ENCODE measurements around the gene LRP6.

LRP6 gene

DNA sequence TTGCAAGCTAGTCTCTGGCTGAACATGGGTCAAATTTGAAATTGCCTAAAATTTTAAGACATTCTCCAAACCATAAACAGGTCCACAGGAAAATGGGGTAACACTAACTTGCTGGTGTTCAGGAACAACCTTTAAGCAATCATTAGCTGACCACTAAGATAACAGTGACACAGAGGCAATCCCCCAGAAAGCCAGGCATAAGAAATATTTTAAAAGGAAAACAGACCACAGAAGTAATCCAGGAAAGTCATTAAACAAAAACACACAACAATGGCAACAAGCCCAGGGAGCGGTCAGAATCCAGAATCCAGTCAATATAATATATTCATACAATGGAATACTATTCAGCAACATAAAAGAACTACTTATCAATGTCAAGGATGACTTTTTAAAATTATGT lies 59.1 kb downstream of the LRP6 start:
- no CpG with 5 or more reads among the region's 1 CpG for WGBS, 2 donors (ENCODE audit: extremely low coverage in 2 of 2, insufficient read length in 2 of 2, insufficient replicate concordance in 1 of 2)
- no peak overlapping the region for H4K91ac ChIP-seq (ENCODE audit: low read depth, low read length, poor library complexity)

DNA sequence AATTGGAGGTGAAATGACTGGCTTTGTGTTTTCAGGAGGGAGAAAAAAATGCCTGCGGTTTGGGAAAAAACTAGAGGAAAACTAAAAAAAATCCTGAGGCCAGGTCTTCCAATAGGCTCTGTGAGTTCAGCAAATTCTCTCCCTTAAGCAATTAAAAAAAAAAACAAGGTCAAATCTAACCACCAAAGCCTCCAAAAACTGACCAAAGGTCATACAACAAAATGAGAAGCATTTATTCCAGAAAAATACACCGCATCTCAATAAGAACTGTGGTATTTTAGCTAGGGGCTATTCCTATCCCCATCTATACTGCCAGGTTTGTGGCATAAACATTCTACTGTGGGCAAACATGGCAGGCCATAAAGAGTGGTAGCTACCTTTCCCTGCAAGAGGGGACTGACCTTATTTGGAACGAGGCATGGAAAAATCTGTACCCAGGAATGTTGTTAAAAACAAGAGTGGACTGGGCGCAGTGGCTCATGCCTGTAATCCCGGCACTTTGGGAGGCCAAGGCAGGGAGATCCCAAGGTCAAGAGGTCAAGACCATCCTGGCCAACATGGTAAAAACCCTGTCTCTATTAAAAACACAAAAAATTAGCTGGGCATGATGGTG lies 60.0 kb downstream of the LRP6 start:
- Histone ChIP-seq H3K4me3 (ENCODE audit: low read length in 2 of 2) (no peak overlapping the region), H3K4me1 (ENCODE audit: control insufficient read depth in 2 of 2, insufficient read depth in 1 of 2, low read depth in 1 of 2, low read length in 2 of 2) (no peaks in the 10 kb centered on the region), H3K18ac (ENCODE audit: low read length) (no peak overlapping the region), H2BK15ac (ENCODE audit: low read length) (no peak overlapping the region), H3K27me3 (ENCODE audit: control insufficient read depth in 3 of 3, insufficient read depth in 3 of 3, low read depth in 1 of 3, low read length in 3 of 3) (no peaks in the 10 kb centered on the region), H2BK12ac (ENCODE audit: low read length) (no peak overlapping the region), H3K9me3 (replicated peaks in 1 of 2; ENCODE audit: control insufficient read depth in 2 of 2, insufficient read depth in 1 of 2, low read depth in 1 of 2, low read length in 2 of 2) (peaks cover 0 to 6% of the 10 kb centered on the region in 2 donors), H3K36me3 (replicated peaks in 1 of 2; ENCODE audit: control insufficient read depth in 2 of 2, insufficient read depth in 2 of 2, low read length in 2 of 2) (peaks cover 2 to 22% of the 10 kb centered on the region in 2 donors), H3K23ac (ENCODE audit: low read depth, low read length, poor library complexity) (no peak overlapping the region), H2BK120ac (ENCODE audit: low read depth, low read length) (no peak overlapping the region), H3K4ac (ENCODE audit: low read length) (no peak overlapping the region), H2BK5ac (ENCODE audit: low read length) (no peak overlapping the region), H2AFZ (ENCODE audit: low read length) (no peak overlapping the region), H4K91ac (ENCODE audit: low read depth, low read length, poor library complexity) (no peak overlapping the region), H3K9ac (ENCODE audit: low read depth, low read length, poor library complexity) (no peak overlapping the region), H2AK5ac (ENCODE audit: low read depth, low read length) (no peak overlapping the region), H3K27ac (replicated peaks; ENCODE audit: low read length) (no peak overlapping the region), H3K79me1 (ENCODE audit: low read depth, low read length) (peaks cover 4% of the 10 kb centered on the region), H4K8ac (ENCODE audit: low read depth, low read length) (no peak overlapping the region), H3K14ac (ENCODE audit: low read length) (no peak overlapping the region), H3K4me2 (ENCODE audit: insufficient read depth, low read length, poor library complexity, severe bottlenecking) (no peak overlapping the region)
- 100% methylated on average over 1 of the region's 5 CpGs; no CpG with 5 or more reads in 1 of the 2 donors for WGBS, 2 donors (ENCODE audit: extremely low coverage in 2 of 2, insufficient read length in 2 of 2, insufficient replicate concordance in 1 of 2)
- no peak for DNase-seq (ENCODE audit: low spot score)

More for the DNA sequence above, 59.1 kb downstream of the LRP6 start:
- Histone ChIP-seq H2BK5ac (ENCODE audit: low read length) (no peak overlapping the region), H2BK12ac (ENCODE audit: low read length) (no peak overlapping the region), H3K9ac (ENCODE audit: low read depth, low read length, poor library complexity) (no peak overlapping the region), H3K27ac (replicated peaks; ENCODE audit: low read length) (no peak overlapping the region), H3K14ac (ENCODE audit: low read length) (no peak overlapping the region), H3K4me1 (ENCODE audit: control insufficient read depth in 2 of 2, insufficient read depth in 1 of 2, low read depth in 1 of 2, low read length in 2 of 2) (no peaks in the 10 kb centered on the region), H3K4me2 (ENCODE audit: insufficient read depth, low read length, poor library complexity, severe bottlenecking) (no peak overlapping the region), H2AK5ac (ENCODE audit: low read depth, low read length) (no peak overlapping the region), H3K4ac (ENCODE audit: low read length) (no peak overlapping the region), H3K18ac (ENCODE audit: low read length) (no peak overlapping the region), H3K4me3 (ENCODE audit: low read length in 2 of 2) (no peak overlapping the region), H3K79me1 (ENCODE audit: low read depth, low read length) (peaks cover 4% of the 10 kb centered on the region), H2AFZ (ENCODE audit: low read length) (no peak overlapping the region), H2BK120ac (ENCODE audit: low read depth, low read length) (no peak overlapping the region), H3K27me3 (ENCODE audit: control insufficient read depth in 3 of 3, insufficient read depth in 3 of 3, low read depth in 1 of 3, low read length in 3 of 3) (no peaks in the 10 kb centered on the region), H2BK15ac (ENCODE audit: low read length) (no peak overlapping the region), H3K9me3 (replicated peaks in 1 of 2; ENCODE audit: control insufficient read depth in 2 of 2, insufficient read depth in 1 of 2, low read depth in 1 of 2, low read length in 2 of 2) (peaks cover 0 to 6% of the 10 kb centered on the region in 2 donors), H3K23ac (ENCODE audit: low read depth, low read length, poor library complexity) (no peak overlapping the region), H3K36me3 (replicated peaks in 1 of 2; ENCODE audit: control insufficient read depth in 2 of 2, insufficient read depth in 2 of 2, low read length in 2 of 2) (peaks cover 0 to 13% of the 10 kb centered on the region in 2 donors), H4K8ac (ENCODE audit: low read depth, low read length) (no peak overlapping the region)
- DNase-seq (ENCODE audit: low spot score) = no peak

DNA sequence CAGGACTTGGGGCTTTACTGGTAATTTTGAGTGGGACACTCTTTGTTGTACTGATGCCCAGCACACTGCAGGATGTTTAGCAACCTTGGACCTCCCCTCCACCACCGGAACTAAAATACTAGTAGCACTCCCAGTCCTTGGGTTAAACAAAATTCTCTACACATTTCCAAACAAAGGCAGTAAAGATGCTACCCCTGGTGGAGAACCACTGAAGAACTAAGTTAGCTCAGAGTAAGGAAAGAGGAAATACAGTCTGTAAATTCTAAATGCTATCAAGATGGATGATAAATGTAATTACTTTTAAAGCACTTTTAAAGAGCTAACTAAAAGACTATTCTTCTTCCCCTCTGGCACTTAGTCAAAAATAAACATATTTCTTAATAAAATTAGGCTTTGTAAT lies 64.1 kb downstream of the LRP6 start:
- Histone ChIP-seq H3K27ac (replicated peaks; ENCODE audit: low read length) (no peak overlapping the region), H3K9ac (ENCODE audit: low read depth, low read length, poor library complexity) (no peak overlapping the region), H3K4me2 (ENCODE audit: insufficient read depth, low read length, poor library complexity, severe bottlenecking) (no peak overlapping the region), H2BK120ac (ENCODE audit: low read depth, low read length) (no peak overlapping the region), H2AK5ac (ENCODE audit: low read depth, low read length) (no peak overlapping the region), H3K4ac (ENCODE audit: low read length) (no peak overlapping the region), H3K14ac (ENCODE audit: low read length) (no peak overlapping the region), H2AFZ (ENCODE audit: low read length) (no peak overlapping the region), H2BK15ac (ENCODE audit: low read length) (no peak overlapping the region), H3K4me3 (ENCODE audit: low read length in 2 of 2) (no peak overlapping the region), H3K4me1 (ENCODE audit: control insufficient read depth in 2 of 2, insufficient read depth in 1 of 2, low read depth in 1 of 2, low read length in 2 of 2) (no peaks in the 10 kb centered on the region), H3K27me3 (ENCODE audit: control insufficient read depth in 3 of 3, insufficient read depth in 3 of 3, low read depth in 1 of 3, low read length in 3 of 3) (no peaks in the 10 kb centered on the region), H3K79me1 (ENCODE audit: low read depth, low read length) (peaks cover 4% of the 10 kb centered on the region), H3K18ac (ENCODE audit: low read length) (no peak overlapping the region), H3K9me3 (replicated peaks in 1 of 2; ENCODE audit: control insufficient read depth in 2 of 2, insufficient read depth in 1 of 2, low read depth in 1 of 2, low read length in 2 of 2) (peaks cover 0 to 21% of the 10 kb centered on the region in 2 donors), H4K8ac (ENCODE audit: low read depth, low read length) (no peak overlapping the region), H2BK12ac (ENCODE audit: low read length) (no peak overlapping the region), H4K91ac (ENCODE audit: low read depth, low read length, poor library complexity) (no peak overlapping the region), H3K23ac (ENCODE audit: low read depth, low read length, poor library complexity) (no peak overlapping the region), H3K36me3 (replicated peaks in 1 of 2; ENCODE audit: control insufficient read depth in 2 of 2, insufficient read depth in 2 of 2, low read length in 2 of 2) (peaks cover 2 to 56% of the 10 kb centered on the region in 2 donors), H2BK5ac (ENCODE audit: low read length) (no peak overlapping the region)
- DNase-seq (ENCODE audit: low spot score) = no peak
- no CpG with 5 or more reads among the region's 1 CpG for WGBS, 2 donors (ENCODE audit: extremely low coverage in 2 of 2, insufficient read length in 2 of 2, insufficient replicate concordance in 1 of 2)

DNA sequence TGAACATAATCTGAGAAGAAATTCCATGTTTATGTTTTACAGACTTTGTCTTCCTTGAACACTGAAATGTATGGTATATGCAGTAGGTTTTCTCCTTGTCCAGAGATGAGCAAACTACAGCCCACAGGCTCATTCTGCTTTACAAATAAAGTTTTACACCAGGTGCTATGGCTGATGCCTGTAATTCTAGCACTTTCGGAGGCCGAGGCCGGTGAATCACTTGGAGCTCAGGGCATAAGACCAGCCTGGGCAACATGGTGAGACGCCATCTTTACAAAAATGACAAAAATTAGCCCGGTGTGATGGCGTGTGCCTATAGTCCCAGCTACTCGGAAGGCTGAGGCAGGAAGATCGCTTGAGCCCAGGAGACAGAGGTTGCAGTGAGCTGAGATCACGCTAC lies 64.7 kb downstream of the LRP6 start:
- Histone ChIP-seq H3K4me2 (ENCODE audit: insufficient read depth, low read length, poor library complexity, severe bottlenecking) (no peak overlapping the region), H3K9me3 (replicated peaks in 1 of 2; ENCODE audit: control insufficient read depth in 2 of 2, insufficient read depth in 1 of 2, low read depth in 1 of 2, low read length in 2 of 2) (peaks cover 0 to 24% of the 10 kb centered on the region in 2 donors), H2BK5ac (ENCODE audit: low read length) (no peak overlapping the region), H2AK5ac (ENCODE audit: low read depth, low read length) (no peak overlapping the region), H3K14ac (ENCODE audit: low read length) (no peak overlapping the region), H3K4me3 (ENCODE audit: low read length in 2 of 2) (no peak overlapping the region), H3K23ac (ENCODE audit: low read depth, low read length, poor library complexity) (no peak overlapping the region), H3K18ac (ENCODE audit: low read length) (no peak overlapping the region), H4K8ac (ENCODE audit: low read depth, low read length) (no peak overlapping the region), H3K27me3 (ENCODE audit: control insufficient read depth in 3 of 3, insufficient read depth in 3 of 3, low read depth in 1 of 3, low read length in 3 of 3) (no peaks in the 10 kb centered on the region), H4K91ac (ENCODE audit: low read depth, low read length, poor library complexity) (no peak overlapping the region), H3K4me1 (ENCODE audit: control insufficient read depth in 2 of 2, insufficient read depth in 1 of 2, low read depth in 1 of 2, low read length in 2 of 2) (no peaks in the 10 kb centered on the region), H3K27ac (replicated peaks; ENCODE audit: low read length) (no peak overlapping the region), H3K36me3 (replicated peaks in 1 of 2; ENCODE audit: control insufficient read depth in 2 of 2, insufficient read depth in 2 of 2, low read length in 2 of 2) (peaks cover 2 to 63% of the 10 kb centered on the region in 2 donors), H2BK120ac (ENCODE audit: low read depth, low read length) (no peak overlapping the region), H3K79me1 (ENCODE audit: low read depth, low read length) (peaks cover 4% of the 10 kb centered on the region), H3K4ac (ENCODE audit: low read length) (no peak overlapping the region), H2AFZ (ENCODE audit: low read length) (no peak overlapping the region), H2BK15ac (ENCODE audit: low read length) (no peak overlapping the region), H2BK12ac (ENCODE audit: low read length) (no peak overlapping the region), H3K9ac (ENCODE audit: low read depth, low read length, poor library complexity) (no peak overlapping the region)
- DNase-seq (ENCODE audit: low spot score) = no peak
- WGBS, 2 donors (ENCODE audit: extremely low coverage in 2 of 2, insufficient read length in 2 of 2, insufficient replicate concordance in 1 of 2) = no CpG with 5 or more reads among the region's 9 CpGs

Measured in neuronal stem cell (in vitro differentiated cells).